Activated T-cell treated with anti-CD3 and anti-CD28 coated beads, Interleukin-2, amount 50 U/mL, for 1 hour (primary cell): ENCODE data around the gene ANP32A.
"Not testable (repeated sequence)": the region's sequence is repeated elsewhere in the genome, so short reads cannot be mapped to it uniquely, and the experiment has no call there.

ENCODE experiments used
- DNase-seq: peaks from one replicate; pipeline ENCODE4 v3.0.0-alpha.2; 2020

Gene ANP32A

GRCh38 chr15:68820295-68821189, at the start of gene ANP32A:
ANP32A (minus strand) TSS chr15:68820895; CDS start chr15:68820751, 144 bp downstream.
- peak; percentile 99 for DNase-seq

GRCh38 chr15:68868296-68868695, 47.6 kb upstream of the ANP32A start:
- no peak for DNase-seq

DNA sequence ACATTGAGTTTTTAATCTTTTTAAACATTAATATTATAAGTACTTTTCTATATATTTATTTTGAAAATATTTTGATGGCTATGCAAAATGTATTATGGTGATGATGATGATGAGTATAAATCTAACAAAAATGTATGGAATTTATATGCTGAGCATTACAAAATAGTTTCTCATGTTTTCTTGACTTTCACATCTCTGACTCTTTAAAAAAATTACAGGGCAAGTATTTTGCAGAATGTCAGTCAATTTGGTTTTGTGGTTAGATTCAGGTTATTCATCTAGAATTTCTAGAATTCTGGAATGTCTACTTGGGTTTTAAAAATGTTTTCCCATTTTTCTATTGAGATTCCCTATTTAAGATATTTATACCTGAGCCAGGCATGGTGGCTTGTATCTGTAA, 41.7 kb upstream of the ANP32A start:
- no peak for DNase-seq

GRCh38 chr15:68858666-68859065, 38.0 kb upstream of the ANP32A start:
- not testable (repeated sequence) for DNase-seq

DNA sequence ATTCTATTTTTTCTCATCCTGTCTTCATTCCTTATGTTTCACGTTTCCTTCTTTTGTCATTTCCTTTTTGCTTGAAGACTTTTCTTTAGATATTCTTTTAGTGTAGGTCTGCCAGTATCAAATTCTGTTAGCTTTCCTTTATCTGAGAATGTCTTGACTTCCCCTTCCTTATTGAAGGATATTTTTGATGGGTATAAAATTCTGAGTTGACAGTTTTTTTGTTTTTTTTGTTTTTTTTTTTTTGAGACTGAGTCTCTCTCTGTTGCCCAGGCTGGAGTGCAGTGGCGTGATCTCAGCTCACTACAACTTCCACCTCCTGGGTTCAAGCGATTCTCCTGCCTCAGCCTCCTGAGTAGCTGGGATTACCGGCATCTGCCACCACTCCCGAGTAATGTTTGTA, 36.7 kb upstream of the ANP32A start:
- DNase-seq, result not testable (repeated sequence)

GRCh38 chr15:68852461-68852860, 31.8 kb upstream of the ANP32A start:
- no peak for DNase-seq

DNA sequence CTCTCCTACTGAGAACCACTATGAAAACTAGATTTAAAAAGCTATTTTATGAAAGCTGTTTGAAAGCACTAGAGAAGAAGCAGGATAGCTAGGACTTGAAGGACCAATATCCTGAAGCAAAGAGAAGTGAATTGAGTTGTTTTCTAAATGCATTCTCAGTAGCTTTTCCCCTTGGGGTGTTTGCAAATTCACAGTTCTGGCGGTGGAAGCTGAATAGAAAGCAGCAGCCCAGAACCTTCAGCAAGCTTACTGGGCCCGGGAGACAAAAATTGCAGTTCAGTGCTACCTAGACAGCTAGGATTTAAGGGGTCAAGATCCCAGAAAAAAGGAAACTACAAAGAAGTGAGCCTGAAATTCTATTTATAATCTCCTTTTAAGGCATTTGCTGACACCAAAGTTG, 31.3 kb upstream of the ANP32A start:
- no peak for DNase-seq

GRCh38 chr15:68849497-68849896, 28.8 kb upstream of the ANP32A start:
- no peak for DNase-seq

DNA sequence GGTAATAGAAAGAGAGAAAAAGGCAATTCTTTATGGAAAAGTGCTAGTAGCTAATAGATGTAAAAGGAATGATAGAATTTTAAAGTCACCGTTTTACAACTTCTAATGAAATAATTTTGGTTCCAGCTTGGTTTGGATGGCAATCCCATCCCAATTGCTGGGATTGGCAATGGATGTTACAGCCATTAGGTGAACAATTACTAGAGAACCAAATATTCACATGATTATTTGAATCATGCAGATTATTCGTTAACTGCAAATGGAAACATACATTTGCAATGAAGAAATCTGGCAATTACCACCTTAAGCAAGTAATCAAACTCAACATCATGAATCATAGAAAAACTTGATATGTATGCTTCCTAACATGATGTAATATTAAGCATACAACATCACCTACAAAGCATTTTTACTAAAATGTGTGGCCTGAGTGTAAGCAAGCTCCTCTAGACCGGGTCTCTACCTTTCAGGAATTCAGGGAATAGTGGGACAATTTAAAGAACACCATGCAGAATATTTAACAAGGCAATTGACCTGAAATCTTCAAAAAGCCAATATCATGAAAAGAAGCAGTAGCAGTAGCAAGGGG, 26.2 kb upstream of the ANP32A start:
- no peak for DNase-seq

DNA sequence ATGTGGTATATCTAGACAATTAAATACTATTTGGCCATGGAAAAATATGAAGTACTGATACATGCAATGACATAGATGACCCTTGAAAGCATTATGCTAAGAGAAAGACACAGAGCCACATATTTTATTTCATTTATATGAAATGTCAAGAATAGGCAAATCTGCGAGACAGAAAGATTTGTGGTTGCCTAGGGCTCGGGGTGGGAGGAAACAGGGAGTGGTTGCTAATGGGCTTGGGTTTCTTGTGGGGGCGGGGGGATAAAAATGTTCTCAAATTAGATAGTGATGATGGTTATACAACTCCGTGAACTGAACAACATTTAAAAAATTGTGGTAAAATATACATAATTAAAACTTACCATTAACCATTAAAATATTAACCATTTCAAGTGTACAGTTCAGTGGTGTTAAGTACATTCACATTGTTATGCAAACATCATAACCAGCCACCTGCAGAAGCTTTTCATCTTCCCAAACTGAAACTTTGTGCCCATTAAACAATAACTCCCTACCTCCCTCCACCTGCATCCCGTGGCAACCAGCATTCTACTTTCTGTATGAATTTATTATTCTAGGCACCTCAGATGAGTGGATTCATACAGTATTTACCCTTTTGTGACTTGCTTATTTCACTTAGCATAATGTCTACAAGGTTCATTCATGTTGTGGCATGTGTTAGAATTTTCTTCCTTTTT, 24.3 kb upstream of the ANP32A start:
- DNase-seq, result no peak

- DNase-seq, result peak; percentile 44
Observed at GRCh38 chr15:68843425-68844311, 23.0 kb upstream of the ANP32A start.

- DNase-seq, result no peak
Observed at GRCh38 chr15:68842958-68843357, 22.3 kb upstream of the ANP32A start.

DNA sequence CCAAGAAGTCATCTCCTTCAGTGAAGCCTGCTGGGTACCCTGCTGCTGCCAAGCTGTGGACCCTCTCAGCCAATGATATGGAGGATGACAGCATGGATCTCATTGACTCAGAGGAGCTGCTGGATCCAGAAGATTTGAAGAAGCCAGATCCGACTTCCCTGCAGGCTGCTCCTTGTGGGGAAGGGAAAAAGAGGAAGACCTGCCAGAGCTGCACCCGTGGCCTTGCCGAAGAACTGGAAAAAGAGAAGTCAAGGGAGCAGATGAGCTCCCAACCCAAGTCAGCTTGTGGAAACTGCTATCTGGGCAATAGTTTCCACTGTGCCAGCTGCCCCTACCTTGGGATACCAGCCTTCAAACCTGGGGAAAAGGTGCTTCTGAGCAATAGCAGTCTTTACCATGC, 13.7 kb upstream of the ANP32A start:
- DNase-seq, result no peak

DNA sequence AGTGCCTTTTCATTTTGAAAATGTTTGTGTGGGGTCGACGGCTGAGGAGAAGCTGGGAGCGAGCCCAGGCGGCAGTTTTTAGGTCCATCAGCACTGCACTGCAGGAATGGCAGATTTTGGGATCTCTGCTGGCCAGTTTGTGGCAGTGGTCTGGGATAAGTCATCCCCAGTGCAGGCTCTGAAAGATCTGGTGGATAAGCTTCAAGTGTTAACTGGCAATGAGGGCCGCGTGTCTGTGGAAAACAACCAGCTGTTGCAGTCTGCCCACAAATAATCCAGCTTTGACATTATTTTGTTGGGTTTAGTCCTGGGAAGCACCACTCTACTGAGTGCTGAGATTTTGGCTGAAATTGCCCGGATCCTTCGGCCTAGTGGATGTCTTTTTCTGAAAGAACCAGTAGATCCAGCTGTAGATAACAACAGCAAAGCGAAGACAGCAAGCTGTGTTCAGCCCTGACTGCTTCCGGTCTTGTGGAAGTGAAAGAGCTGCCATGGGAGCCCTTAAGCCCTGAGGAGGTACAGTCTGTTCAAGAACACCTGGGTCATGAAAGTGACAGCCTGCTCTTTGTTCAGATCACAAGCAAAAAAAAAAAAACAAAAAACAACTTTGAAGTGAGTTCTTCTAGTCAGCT, 13.1 kb upstream of the ANP32A start:
- no peak for DNase-seq

DNA sequence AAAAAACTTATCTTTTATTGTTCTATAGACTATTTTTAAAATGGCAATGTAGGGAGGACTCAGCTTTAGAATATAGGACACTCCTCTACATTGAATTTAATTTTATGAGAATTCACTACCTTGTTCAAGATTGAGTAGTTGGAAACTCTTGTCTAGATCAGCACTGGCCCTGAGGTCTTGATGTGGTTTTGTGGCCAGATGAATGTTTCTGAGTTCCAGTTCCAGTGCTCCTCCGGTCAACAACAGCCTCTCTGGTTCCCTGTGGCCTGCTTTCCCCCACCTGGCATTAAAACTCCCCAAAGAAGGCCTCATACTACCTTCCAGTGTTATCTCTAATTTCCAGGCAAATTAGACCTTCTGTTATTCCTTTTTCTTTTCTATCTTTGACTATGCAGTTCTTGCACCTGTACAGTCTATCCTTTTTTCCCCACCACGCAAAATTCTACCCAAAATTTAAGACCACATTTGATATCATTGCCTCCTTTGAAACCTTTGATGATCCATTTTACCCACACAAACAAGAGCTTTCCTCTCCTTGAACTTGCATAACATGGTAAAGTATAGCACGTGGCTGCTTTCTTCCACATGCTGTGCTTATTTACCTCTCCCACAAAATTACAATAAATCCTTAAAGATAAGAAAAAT, 9.6 kb upstream of the ANP32A start:
- no peak for DNase-seq

GRCh38 chr15:68829068-68829467, 8.4 kb upstream of the ANP32A start:
- DNase-seq, result no peak

DNA sequence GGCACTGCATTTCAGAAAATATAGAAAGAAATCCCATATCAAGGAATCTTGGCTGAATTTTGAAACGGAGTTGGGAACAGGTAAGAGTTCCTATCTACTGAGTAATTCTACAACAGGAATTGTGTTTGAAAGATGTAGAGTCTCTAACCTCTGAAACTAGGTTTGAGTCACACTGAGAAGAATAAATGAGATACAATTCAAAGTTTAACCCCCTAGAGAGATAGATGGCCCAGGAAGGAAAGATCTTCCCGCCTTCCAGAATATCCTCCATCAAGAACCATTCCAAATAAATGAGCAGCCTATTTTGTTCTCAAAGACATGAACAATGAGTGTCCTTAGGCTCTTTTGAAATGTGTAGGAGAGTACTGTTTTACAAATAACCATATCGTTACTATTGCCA, 2.9 kb upstream of the ANP32A start:
- no peak for DNase-seq

GRCh38 chr15:68822818-68823217, 2.1 kb upstream of the ANP32A start:
- no peak for DNase-seq

GRCh38 chr15:68821841-68822381, 1.2 kb upstream of the ANP32A start:
- DNase-seq, result no peak

DNA sequence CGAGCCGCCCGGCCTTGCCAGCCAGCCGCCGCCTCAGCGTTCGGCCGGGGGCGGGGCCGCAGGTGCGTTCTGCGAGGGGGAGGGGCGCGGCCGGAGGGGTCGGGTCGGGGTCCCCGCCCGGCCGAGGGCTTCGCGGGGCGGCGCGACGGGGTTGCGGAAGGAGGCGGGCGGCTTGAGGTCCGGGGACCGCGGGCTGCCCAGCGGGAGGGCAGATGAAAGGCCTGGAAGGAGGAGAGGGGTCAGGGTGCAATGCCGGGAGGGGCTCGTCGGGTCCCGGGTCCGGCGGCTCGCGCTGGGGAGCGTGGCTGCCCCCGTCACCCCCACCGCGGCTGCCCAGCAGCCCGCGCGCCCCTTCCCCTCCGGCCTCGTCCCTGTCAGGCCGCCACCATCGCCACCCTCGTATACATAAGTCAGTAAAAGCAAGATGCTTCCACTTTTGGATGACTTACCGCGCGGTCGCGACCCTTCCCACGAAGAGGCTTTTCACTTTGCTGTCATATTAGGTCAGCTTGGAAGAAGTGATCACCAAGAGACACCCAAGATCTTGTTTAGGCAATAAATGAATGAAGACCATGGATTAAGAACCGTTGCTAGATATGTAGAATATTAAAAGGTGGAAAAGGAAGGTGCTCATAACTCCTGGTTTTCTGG, 620 bp upstream of the ANP32A start:
- DNase-seq, result no peak
